Activated naive CD4-positive, alpha-beta T cell treated with anti-CD3 and anti-CD28 coated beads, Interleukin-2, amount 50 U/mL, for 16 hours (primary cell): Measurements from ENCODE around the gene LRRN1.

Experiments
- DNase-seq: peaks from one replicate; pipeline ENCODE4 v3.0.0-alpha.2; 2020

The LRRN1 gene

DNA sequence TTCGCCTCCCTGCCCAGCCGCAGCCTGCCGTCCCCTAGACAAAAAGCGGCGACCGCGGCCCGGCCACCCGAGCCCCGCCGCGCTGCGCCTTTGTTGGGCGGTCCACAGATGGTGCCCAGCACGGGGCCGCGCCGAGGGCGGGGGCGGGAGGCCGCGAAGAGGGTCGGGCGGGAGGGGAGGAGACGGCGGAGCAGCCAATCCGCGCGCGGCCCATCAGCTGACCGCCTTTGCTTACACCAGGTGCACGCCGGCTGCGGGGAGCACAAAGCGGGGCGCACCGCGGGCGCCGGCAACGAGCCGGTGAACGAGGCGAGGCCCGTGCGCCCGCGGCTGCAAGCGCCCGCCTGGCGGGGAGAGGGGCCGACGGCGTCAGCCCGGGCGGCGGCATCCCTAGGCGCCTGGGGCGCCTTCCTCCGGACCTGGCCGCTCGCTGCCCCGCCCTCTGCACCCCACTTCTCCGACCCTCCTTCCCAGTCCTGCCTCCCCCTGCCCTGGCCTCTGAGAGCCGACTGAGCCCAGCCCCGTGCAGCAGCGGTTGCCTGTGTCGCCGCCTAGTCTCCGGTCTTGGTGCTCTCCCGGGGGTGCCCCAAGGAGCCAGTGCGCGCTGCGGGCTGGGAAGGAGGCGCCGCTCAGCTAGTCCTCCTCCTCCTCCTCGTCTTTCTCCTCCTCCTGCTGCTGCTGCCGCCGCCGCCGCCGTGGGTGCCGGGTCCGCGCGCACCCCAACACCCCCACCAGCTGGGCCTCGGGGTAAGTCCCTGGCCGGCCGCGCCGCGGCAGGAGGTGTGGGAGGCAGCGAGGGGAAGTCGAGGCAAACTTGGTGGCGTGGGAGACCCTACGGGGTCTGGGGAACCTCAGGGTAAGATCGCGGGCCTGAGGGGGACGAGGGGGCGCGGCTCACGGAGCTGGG is at the start of gene LRRN1:
LRRN1 (plus strand) TSS at position 259 of the 907 bp plus-strand sequence. CDS start 45,211 bp downstream, outside the sequence.
- peak; percentile 39 for DNase-seq

- no peak for DNase-seq
These were observed 45.8 kb upstream of the LRRN1 start for GRCh38 chr3:3753416-3753815.

DNA sequence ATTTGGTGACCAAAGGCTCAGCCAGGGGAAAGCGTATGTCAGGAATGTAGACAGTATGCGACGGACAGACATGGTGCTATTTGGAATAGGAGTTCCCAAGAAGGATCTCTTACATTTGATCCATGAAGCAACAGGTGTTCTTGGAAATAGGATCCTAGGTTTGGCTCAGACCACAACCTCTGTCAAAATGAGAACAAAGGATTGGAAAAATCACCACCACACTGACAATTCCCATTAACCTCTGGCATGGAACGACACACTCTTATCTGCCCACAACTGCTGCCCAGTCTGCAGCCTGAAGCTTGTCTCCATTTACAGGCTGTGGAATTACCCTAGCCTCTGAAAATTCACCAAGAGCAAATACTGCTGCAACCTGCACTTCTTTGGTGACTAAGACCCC is 33.6 kb upstream of the LRRN1 start:
- DNase-seq: no peak

- no peak for DNase-seq
These were observed 33.1 kb upstream of the LRRN1 start for GRCh38 chr3:3766140-3766539.

DNA sequence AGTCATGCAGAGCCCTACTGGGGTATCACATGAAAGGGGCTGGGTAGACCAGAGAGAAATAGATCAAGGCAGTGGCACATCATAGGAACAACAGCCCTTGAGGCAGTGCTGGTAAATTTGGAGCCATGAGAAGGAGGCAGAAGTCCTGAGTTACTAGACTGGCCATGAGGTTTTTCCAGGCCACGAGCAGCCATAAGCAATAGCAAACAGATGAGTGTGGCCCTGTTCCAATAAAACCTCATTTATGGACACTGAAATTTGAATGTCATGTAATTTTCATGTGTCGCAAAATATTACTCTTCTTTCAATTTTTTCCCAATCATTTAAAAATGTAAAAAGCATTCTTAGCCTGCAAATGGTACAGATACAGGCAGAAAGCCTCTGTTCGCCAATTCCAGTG is 28.1 kb upstream of the LRRN1 start:
- DNase-seq: no peak

GRCh38 chr3:3771567-3771966 is 27.7 kb upstream of the LRRN1 start:
- no peak for DNase-seq

DNA sequence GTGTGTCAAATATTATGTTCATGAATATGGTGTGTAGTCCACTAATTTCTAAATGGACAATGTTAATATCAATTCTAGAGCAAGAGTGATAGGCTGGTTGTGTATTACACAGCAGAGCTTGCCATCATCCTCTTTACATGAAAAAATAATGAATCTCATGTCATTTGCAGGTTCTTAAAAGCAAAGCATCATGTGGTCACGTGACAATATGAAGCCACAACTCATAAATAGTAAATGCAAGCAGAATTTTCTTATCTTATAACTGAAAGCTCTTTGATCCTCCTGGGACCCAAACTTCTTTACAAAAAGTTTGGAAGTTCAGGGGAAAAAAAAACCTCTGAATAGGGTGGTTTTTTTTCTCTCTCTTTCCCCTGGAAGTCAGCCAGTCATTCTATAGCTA is 26.9 kb upstream of the LRRN1 start:
- no peak for DNase-seq

- no peak for DNase-seq
These were observed 26.3 kb upstream of the LRRN1 start for GRCh38 chr3:3772920-3773319.

GRCh38 chr3:3776607-3777006 is 22.6 kb upstream of the LRRN1 start:
- DNase-seq: no peak

GRCh38 chr3:3778216-3778615 is 21.0 kb upstream of the LRRN1 start:
- DNase-seq: no peak

DNA sequence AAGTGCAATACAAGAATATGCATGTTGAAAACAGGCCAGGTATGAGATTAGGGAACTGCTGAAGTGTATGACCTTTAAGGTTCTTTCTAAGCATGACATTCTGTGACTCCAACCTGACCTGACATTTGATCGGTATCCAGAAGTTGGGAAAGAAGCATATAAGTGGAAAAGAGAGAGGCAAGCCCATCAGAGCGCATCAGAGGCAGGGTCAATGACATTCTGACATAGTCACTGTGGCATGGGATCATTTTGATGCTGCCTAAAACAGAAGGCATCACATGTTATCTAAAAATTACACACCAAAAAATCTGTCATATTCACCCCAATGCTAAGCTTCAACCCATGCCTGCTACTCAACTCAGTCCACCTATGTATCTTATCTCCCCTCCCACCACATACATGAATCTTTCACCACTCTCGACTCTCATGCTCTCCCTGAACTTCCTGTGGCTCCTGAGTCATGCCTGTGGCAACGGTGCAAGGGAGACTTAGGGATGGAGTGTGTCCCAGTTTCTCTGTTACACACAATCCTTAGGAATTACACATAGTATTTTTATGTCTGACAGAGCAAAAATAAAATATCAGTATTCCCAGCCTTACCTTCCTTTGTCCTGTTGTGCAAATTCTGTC is 20.5 kb upstream of the LRRN1 start:
- no peak for DNase-seq

DNA sequence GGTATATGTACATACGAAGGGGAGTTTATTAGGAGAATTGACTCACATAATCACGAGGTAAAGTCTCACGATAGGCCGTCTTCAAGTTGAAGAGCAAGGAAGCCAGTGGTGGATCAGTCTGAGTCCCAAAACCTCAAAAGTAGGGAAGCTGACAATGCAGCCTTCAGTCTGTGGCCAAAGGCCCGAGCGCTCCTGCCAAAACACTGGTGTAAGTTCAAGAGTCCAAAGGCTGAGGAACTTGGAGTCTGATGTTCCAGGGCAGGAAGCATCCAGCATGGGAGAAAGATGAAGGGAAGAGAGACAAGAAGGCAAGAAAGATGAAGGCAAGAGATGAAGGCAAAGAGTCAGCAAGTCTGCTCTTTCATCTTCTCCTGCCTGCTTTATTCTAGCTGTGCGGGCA is 16.8 kb upstream of the LRRN1 start:
- DNase-seq: no peak

- DNase-seq: no peak
These were observed 16.0 kb upstream of the LRRN1 start for GRCh38 chr3:3783210-3783609.

- DNase-seq: no peak
These were observed 15.5 kb upstream of the LRRN1 start for GRCh38 chr3:3783696-3784095.

DNA sequence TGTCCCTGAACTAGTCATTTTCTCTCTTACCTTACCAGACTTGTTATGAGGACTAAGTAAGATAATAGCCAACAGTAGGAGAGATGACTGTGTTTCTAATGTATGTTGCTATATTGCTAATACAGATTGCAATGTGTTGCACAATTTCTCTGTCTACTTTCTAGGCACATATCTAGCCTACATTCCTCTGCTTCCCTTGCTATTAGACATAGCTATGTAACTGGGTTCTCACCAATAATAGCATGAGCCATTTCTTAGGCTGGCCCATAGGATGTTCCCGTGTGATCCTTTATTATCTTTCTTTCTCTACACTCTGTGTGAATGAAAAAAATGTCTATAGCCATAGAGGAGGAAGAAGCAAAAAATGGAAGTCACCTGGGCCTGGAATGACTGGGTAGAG is 6.8 kb upstream of the LRRN1 start:
- no peak for DNase-seq

GRCh38 chr3:3798631-3799113 is 559 bp upstream of the LRRN1 start:
- peak; percentile 16 for DNase-seq

GRCh38 chr3:3800080-3800455 is 837 bp downstream of the LRRN1 start:
- DNase-seq: no peak

DNA sequence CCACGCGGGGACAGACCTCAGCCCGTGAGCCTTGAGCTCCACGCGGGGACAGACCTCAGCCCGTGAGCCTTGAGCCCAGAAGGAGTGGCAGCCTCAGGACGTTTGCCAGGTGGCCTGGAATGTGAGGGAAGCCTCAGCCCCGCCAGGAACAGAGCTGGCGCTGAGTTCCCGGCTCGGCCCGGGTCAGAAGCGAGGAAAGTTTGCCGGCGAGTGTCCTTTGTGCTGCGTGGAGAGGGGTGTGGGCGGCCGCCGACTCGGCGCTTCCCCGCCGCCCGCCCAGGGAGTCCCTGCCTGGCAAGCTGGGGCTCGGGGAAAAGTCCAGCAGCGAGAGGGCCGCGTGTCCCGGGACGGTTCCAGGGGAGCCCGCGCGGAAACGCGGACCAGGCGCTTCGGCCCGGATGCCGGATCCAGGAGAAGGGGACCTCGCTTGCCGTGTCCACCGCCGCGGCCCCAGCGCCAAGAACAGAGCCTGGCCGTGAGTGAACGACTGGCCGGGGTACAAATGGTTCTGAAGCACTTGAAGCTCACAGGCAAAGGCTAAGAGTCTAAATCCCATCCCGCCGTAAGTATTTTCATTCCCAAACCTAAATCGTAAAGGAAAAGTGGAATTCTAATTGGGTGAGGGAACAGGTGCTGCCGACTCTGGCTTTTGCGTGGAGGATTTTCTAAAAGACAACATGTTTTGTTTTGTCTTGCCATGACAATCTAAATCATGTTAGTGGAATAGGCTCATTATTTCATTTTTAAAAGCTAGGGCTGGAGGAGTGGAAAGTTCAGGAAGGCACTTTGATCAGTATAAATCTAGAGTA is 1.7 kb downstream of the LRRN1 start:
- peak; percentile 10 for DNase-seq

- DNase-seq: no peak
These were observed 2.2 kb downstream of the LRRN1 start for GRCh38 chr3:3801494-3801841.

GRCh38 chr3:3802046-3802445 is 2.8 kb downstream of the LRRN1 start:
- DNase-seq: no peak

DNA sequence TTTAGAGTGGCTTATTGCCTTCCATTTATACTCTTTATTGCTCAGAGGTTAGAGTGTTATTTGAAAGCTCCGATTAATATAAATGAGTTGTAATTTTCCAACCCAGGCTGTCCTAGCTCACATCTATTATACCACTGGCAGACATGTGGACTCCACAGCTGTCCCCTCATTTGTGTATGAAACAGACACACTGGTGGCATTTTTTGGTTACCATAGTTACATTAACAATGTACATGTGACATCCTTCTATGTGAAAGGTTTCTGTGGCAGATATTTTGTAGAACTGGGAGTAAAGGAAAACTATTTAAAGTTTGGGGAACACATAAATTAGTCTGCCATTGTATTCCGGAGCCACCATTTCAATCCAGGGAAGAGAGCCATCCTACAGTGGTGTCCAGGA is 5.3 kb downstream of the LRRN1 start:
- no peak for DNase-seq

GRCh38 chr3:3806092-3806491 is 6.9 kb downstream of the LRRN1 start:
- DNase-seq: no peak

DNA sequence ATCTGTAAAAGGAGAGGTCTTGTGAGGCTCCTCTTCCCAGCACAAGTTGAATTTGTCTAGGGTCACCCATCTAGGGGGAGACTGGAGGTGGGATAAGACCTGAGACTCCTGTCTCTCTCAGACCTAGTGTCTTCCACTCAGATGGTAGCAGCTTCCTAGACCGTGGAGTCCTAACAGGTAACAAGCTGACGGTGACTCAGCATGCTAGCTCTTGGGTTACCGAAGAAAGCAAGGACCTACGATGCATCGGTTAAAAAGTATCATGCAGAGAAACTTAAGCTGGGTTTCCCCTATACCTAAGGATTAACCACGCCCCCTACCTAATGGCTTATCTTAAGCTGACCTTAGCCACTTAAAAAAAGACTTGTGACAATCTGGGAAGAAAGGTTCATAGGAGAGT is 7.6 kb downstream of the LRRN1 start:
- DNase-seq: no peak

DNA sequence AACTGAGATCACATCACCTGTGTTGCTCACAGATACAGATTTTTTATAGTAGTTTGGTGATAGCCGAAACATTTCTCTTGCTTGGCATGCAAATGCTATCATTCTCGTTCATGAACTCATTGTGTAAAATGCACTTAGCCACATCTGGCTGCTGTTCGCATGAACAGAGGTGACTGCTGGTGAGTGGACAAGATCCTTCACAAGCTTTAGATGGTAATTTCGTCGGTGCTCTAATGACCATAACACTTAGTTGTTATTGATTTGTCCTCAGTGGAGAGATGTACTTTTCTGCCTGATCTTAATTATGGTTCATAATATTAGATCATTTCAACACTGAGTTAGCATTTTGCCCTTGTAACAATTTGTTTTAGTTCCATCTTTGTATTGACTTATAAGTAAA is 13.8 kb downstream of the LRRN1 start:
- DNase-seq: no peak
